ENCODE data around the gene SLC39A8. TPM values are rescaled to one million over a fixed set of nuclear protein-coding genes. Genes with fewer than 3 reads are reported as not detected.

The SLC39A8 gene
- total RNA-seq, 4 donors from 2014 or later = 4.4 to 27.0 (median 7.9) TPM

GRCh38 chr4:102356562-102357202 is 11.4 kb upstream of the SLC39A8 start:
- 96 to 97% methylated on average over 3 of the region's 3 CpGs for WGBS, 2 donors
- Histone ChIP-seq H3K4me1 (no peaks in the 10 kb centered on the region), H3K27ac (no peak overlapping the region), H3K9me3 (no peaks in the 10 kb centered on the region), H3K27me3 (no peaks in the 10 kb centered on the region), H3K36me3 (no peaks in the 10 kb centered on the region), H3K4me3 (no peak overlapping the region)
- no peak for DNase-seq (ENCODE audit: low spot score in 2 of 2)
- TF ChIP-seq EP300 (IDR thresholded peaks at IDR 0.05) (no peak), POLR2A (IDR thresholded peaks at IDR 0.05) (no peak), CTCF (IDR thresholded peaks at IDR 0.05) (no peak)

DNA sequence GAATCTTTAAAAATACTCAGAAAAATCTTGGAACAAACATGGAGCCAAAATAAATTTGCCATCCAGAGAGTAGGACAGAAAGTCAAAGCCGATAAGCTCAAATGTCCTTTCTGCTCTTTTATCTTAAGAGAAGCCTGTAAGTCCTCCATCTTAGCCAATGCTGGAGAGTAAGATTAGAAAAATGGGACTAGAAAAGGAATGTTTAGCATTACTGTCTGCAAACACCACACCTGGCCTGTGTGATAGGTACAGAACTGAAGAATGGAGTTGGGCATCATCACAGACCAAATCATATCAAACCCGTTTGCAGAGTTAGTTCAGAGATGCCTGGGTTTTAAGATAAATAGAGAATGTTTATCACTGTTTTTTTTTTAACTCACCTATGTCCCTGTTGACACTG is 10.5 kb upstream of the SLC39A8 start:
- DNase-seq (ENCODE audit: low spot score in 2 of 2) = no peak
- H3K4me3 ChIP-seq = no peak overlapping the region
- H3K27ac ChIP-seq = no peak overlapping the region
- no peaks in the 10 kb centered on the region for H3K9me3 ChIP-seq
- no peaks in the 10 kb centered on the region for H3K36me3 ChIP-seq
- no peaks in the 10 kb centered on the region for H3K4me1 ChIP-seq
- TF ChIP-seq CTCF (IDR thresholded peaks at IDR 0.05) (no peak), EP300 (IDR thresholded peaks at IDR 0.05) (no peak), POLR2A (IDR thresholded peaks at IDR 0.05) (no peak)
- 82 to 89% methylated on average over 2 of the region's 2 CpGs for WGBS, 2 donors
- no peaks in the 10 kb centered on the region for H3K27me3 ChIP-seq

DNA sequence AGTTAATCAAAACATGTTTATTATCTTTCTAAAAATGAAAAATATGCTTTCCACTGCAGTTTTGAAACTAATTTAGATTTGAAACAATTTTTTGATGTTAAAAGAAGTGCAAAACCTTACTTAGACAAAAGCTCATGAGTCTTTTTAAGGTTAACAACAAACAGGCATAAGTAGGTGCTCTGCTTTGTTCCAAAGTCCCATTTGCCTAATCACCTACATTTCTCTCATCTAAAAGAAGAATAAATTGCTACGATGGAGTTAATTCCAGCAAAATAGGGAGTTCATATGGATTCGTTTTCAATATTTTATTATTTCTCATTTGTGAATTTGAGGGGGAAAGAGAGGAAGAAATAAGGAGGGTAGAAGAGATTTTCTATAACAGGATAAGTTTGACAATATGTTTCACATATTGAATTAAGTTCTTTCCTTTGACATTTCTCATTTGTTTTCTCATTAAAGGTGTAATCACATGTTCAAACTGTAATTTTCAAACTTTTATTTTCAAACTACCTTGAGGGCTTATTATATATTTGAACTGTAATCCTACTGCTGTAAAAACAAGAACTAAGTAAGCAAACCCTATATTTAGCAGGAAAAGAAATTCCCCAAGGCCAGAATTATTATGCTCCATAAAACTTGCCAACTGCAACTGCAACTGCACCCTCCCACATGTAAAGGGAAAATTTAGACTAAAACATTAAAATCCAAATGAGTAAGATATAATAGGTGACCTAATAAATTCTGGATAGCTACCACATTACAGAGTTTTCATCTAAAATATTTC is 9.6 kb upstream of the SLC39A8 start:
- Histone ChIP-seq H3K36me3 (no peaks in the 10 kb centered on the region), H3K27ac (no peak overlapping the region), H3K4me3 (no peak overlapping the region), H3K27me3 (no peaks in the 10 kb centered on the region), H3K9me3 (no peaks in the 10 kb centered on the region), H3K4me1 (no peaks in the 10 kb centered on the region)
- WGBS, 2 donors = 59 to 60% methylated on average over 2 of the region's 2 CpGs
- no peak for DNase-seq (ENCODE audit: low spot score in 2 of 2)
- TF ChIP-seq POLR2A (IDR thresholded peaks at IDR 0.05) = no peak
- TF ChIP-seq CTCF (IDR thresholded peaks at IDR 0.05) = no peak
- TF ChIP-seq EP300 (IDR thresholded peaks at IDR 0.05) = no peak

- no peak for DNase-seq (ENCODE audit: low spot score in 2 of 2)
- H3K27me3 ChIP-seq = no peaks in the 10 kb centered on the region
- H3K27ac ChIP-seq = no peak overlapping the region
- WGBS, 2 donors = 81 to 87% methylated on average over 6 of the region's 6 CpGs
- no peak for TF ChIP-seq CTCF (IDR thresholded peaks at IDR 0.05)
- no peak for TF ChIP-seq POLR2A (IDR thresholded peaks at IDR 0.05)
- no peak for TF ChIP-seq EP300 (IDR thresholded peaks at IDR 0.05)
- no peak overlapping the region for H3K4me3 ChIP-seq
- no peaks in the 10 kb centered on the region for H3K36me3 ChIP-seq
- no peaks in the 10 kb centered on the region for H3K9me3 ChIP-seq
- no peaks in the 10 kb centered on the region for H3K4me1 ChIP-seq
Observed at GRCh38 chr4:102352781-102353180, 7.5 kb upstream of the SLC39A8 start.

- H3K27me3 ChIP-seq = no peaks in the 10 kb centered on the region
- no peak for DNase-seq (ENCODE audit: low spot score in 2 of 2)
- H3K36me3 ChIP-seq = no peaks in the 10 kb centered on the region
- no peak overlapping the region for H3K4me3 ChIP-seq
- TF ChIP-seq EP300 (IDR thresholded peaks at IDR 0.05) (no peak), CTCF (IDR thresholded peaks at IDR 0.05) (no peak), POLR2A (IDR thresholded peaks at IDR 0.05) (no peak)
- no peak overlapping the region for H3K27ac ChIP-seq
- H3K9me3 ChIP-seq = no peaks in the 10 kb centered on the region
- 95 to 97% methylated on average over 2 of the region's 2 CpGs for WGBS, 2 donors
- peaks cover 0 to 5% (median 1%) of the 10 kb centered on the region in 4 donors for H3K4me1 ChIP-seq
Observed at GRCh38 chr4:102350634-102351033, 5.4 kb upstream of the SLC39A8 start.

Measured in tibial nerve (tissue), 4 donors.